Skin epidermis (tissue), 12 donors: ENCODE results near the gene HCFC2.
A peak's percentile ranks its signal among the peaks of the same experiment; 100 is the strongest.
"Not testable (repeated sequence)": the region's sequence is repeated elsewhere in the genome, so short reads cannot be mapped to it uniquely, and the experiment has no call there.

Experiments used
- H3K27ac ChIP-seq, 21 experiments: fragments of 200-600 bp; sonication (generic) in 11 of 21; one replicate each; pipeline ENCODE4 v1.5.0; 2020; ENCODE audit warnings: mild to moderate bottlenecking in 3 of 21, inconsistent platforms in 2 of 21, moderate library complexity in 2 of 21
- H3K4me3 ChIP-seq, 7 experiments: fragments of 200-600 bp; sonication (generic) in 2 of 7; one replicate each; pipeline ENCODE4 v1.5.0; 2020; ENCODE audit warnings: inconsistent platforms in 2 of 7, mild to moderate bottlenecking in 2 of 7, moderate library complexity in 1 of 7

HCFC2 gene

GRCh38 chr12:104064031-104064841 lies at the start of gene HCFC2:
Gene HCFC2 (plus strand): TSS chr12:104064531. CDS start chr12:104064561, 30 bp downstream.
- Histone ChIP-seq H3K4me3 (peak within 1 kb of the TSS; percentile 69 to 97 (median 93)), H3K27ac (peak within 1 kb of the TSS; percentile 65 to 96 (median 89))

DNA sequence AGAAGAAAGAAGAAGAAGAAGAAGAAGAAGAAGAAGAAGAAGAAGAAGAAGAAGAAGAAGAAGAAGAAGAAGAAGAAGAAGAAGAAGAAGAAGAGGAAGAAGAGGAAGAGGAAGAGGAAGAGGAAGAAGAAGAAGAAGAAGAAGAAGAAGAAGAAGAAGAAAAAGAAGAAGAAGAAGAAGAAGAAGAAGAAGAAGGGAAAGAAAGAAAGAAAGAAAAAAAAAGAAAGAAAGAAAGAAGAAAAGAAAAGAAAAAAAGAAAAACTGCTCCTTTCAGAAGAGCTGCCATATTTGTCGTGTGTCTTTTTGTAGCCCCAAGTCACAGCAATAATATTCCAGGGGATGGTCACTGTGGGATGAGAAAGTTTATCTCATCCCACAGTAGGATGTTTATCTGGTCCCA lies 42.5 kb upstream of the HCFC2 start:
- not testable (repeated sequence) for H3K4me3 ChIP-seq

GRCh38 chr12:104022786-104023185 lies 41.5 kb upstream of the HCFC2 start:
- no peak overlapping the region for H3K4me3 ChIP-seq
- H3K27ac ChIP-seq = no peak overlapping the region

More for the DNA sequence above, 42.5 kb upstream of the HCFC2 start:
- H3K27ac ChIP-seq = not testable (repeated sequence)

DNA sequence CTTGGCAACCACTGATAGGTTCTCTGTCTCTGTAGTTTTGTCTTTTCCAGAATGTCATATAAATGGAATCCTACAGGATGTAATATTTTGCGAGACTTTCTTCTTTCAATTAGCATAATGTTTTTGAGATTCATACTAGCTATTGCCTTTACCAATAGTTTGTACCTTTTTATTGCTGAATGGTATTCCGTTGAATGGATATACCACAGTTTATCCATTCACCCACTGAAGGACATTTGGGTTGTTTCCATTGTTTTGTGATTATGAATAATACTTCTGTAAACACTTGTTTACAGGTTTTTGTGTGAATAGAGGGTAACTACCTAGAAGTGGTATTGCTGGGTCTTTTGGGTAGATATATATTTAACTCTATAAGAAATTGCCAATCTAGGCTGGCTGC lies 40.6 kb upstream of the HCFC2 start:
- no peak overlapping the region for H3K27ac ChIP-seq
- H3K4me3 ChIP-seq = no peak overlapping the region

DNA sequence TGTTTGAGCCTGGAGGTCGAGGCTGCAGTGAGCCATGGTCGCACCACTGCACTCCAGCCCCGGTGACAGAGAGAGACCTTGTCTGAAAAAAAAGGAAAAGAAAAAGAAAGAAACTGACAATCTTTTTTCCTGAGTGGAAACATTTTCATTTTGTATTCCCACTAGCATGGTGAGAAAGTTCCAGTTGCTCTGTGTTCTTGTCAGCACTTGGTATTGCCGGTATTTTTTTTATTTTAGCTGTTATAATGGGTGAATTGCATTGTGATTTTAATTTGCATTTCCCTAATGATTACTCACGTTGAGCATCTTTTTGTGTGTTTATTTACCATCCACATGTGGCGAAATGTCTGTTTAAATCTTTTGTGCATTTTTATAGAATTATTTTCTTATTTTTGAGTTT lies 40.0 kb upstream of the HCFC2 start:
- H3K27ac ChIP-seq = no peak overlapping the region
- H3K4me3 ChIP-seq = no peak overlapping the region

- H3K4me3 ChIP-seq = no peak overlapping the region
- H3K27ac ChIP-seq = no peak overlapping the region
Measured at GRCh38 chr12:104025771-104026170, 38.6 kb upstream of the HCFC2 start.

DNA sequence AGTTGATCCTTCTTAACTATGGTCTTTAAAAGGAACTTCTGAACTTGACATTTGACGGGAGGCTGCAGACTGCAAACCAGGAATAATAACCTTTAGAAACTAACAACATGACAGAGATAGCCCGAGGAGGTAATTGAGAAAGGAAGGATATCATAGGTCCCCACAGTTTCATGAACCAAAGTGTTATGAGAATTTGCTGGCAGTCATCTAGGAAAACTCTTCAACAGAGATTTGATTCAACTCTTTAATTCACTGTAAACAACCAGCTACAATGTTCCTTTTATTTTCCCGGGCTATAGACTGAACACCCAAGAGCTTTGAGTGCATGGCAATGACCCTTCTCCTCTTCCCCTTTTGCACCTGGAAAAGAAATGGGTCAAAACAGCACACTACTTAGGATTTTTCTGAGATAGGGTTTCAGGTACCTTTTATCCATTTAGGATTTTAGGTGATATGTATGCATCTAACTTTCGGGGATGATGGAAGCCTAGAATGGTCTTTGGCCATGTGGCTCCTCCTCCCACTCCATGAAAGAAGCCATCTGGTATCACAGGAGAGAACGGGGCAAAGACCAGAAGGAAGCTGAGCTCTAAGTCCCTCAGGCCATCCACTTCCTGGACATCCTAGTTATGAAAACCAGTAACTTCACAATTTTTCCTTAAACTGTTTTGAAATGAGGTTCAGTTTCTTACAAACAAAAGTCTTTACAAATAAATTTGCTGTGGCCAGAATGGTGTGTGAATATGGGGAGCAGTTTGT lies 37.3 kb upstream of the HCFC2 start:
- no peak overlapping the region for H3K27ac ChIP-seq
- no peak overlapping the region for H3K4me3 ChIP-seq

- not testable (repeated sequence) for H3K27ac ChIP-seq, H3K4me3 ChIP-seq
Measured at GRCh38 chr12:104030596-104030995, 33.7 kb upstream of the HCFC2 start.

- H3K4me3 ChIP-seq, H3K27ac ChIP-seq: not testable (repeated sequence)
Measured at GRCh38 chr12:104036143-104036542, 28.2 kb upstream of the HCFC2 start.

DNA sequence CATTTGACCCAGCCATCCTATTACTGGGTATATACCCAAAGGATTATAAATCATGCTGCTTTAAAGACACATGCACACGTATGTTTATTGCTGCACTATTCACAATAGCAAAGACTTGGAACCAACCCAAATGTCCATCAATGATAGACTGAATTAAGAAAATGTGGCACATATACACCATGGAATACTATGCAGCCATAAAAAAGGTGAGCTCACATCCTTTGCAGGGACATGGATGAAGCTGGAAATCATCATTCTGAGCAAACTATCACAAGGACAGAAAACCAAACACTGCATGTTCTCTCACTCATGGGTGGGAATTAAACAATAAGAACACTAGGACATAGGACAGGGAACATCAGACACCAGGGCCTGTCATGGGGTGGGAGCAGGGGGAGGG lies 24.6 kb upstream of the HCFC2 start:
- not testable (repeated sequence) for H3K4me3 ChIP-seq, H3K27ac ChIP-seq

DNA sequence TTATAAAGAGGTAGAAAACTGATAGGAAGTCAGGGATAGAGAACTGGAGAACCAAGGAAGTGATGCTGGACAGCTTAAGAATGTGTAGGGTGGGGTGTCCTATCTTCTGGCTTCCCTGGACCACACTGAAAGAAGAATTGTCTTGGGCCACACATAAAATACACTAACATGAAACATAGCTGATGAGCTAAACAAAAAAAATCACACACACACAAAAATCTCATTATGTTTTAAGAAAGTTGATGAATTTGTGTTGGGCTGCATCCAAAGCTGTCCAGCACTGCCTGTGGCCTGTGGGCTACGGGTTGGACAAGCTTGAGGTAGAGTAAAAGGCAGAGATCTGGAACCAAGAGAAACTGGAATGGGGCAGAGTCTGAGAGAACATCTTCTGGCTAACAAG lies 21.8 kb upstream of the HCFC2 start:
- Histone ChIP-seq H3K27ac (no peak overlapping the region), H3K4me3 (no peak overlapping the region)

DNA sequence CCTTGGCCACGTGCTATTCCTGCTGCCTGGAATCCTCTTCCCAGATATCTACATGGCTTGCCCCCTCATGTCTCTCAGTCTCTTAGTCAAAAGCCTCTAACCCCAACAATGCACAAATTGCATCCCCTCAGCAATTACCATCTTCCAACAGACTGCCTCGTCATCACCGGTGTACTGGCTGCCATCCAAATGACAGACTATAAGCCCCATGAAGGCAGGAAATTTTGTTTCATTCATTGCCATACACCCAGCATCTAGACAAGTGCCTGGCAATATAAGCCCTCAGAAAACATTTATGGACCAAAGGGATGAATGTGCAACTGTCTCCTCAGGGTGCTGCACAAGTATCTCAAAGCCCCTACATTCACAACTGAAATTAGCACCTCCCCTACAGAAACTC lies 20.2 kb upstream of the HCFC2 start:
- Histone ChIP-seq H3K4me3 (no peak overlapping the region), H3K27ac (no peak overlapping the region)

- no peak overlapping the region for H3K27ac ChIP-seq
- H3K4me3 ChIP-seq = no peak overlapping the region
Measured at GRCh38 chr12:104046306-104046705, 18.0 kb upstream of the HCFC2 start.

GRCh38 chr12:104048162-104048561 lies 16.2 kb upstream of the HCFC2 start:
- Histone ChIP-seq H3K4me3 (no peak overlapping the region), H3K27ac (peak overlapping the region in 2 of 21 experiments; percentile 29 to 80)

DNA sequence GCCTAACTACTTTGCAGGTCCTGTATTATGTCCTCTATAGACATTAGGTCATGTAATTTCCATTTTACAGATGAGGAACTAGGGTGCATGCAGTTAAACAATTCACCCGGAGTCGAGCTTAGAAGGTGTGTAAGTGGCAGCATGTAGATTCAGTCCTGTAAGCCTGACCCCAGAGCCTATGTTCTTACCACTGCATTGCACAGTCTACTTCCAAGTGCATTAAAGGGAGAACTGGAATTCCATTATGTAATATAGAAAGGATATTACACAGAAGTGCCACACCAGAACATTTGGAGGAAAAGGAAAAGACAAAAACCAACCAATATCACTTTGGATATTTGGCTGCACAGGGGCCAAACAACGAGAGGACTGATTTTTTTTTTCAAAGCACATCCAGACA lies 15.5 kb upstream of the HCFC2 start:
- peak overlapping the region in 2 of 7 experiments; percentile 3 to 32 for H3K4me3 ChIP-seq
- peak overlapping the region in 6 of 21 experiments; percentile 29 to 80 (median 58) for H3K27ac ChIP-seq

DNA sequence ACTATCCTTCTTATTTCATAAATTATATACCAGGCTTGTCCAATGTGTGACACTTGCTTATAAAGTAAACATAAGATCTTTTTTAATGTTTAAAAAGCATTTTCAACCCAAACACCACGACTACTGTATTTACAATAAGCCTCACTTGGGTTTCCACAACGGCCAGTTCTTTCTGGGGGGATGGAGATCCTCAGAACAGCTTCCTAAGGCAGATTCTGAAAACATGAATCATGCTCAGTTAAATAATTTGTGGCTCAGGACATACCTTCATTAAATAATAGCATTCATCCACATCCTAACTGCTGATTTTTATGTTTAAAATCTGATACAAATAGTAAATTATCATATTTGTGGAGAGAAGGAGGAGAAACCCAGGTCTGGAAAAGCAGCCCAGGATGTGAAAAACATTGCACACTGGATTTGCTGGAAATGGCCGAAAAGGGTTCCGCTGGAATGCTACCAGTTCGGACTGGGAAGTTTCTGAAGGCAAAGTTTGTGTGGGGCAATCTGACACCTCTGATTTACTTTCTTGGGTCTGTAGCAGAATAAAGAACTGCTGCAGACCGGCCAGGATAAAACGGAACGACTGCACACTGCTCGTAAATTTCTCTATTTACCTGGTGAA lies 14.9 kb upstream of the HCFC2 start:
- peak overlapping the region in 15 of 21 experiments; percentile 6 to 80 (median 44) for H3K27ac ChIP-seq
- H3K4me3 ChIP-seq = peak overlapping the region; percentile 19 to 32 (median 27)

DNA sequence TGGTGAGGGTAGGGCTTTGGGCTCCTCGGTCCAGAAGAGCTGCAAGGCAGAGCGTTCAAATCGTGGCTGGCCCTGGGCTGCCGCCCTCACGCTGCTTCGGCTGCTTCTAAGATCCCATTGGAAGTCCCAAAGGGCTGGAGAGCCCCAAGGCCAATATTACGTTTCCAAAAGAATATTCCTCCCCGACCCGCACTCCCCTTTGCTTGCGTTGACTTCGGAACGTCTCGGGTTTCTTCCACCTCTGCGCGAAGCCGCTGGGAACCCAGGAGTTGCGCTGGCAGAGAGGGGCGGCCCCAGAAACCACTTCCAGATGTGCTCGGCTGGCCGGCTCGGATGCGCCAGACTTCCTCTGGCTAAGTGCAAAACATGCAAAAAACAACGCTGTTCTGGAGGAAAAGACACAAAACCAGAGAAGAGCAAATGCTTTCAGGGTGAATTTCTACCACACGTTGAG lies 14.4 kb upstream of the HCFC2 start, which contains the start of gene GLT8D2:
Gene GLT8D2, minus strand, starts transcription at position 285 of the 454 bp plus-strand sequence. CDS start 30,539 bp downstream, outside the sequence.
- Histone ChIP-seq H3K27ac (peak within 1 kb of the TSS in 15 of 21 experiments; percentile 6 to 80 (median 48)), H3K4me3 (peak within 1 kb of the TSS; percentile 19 to 32 (median 27))

- H3K27ac ChIP-seq = peak overlapping the region in 11 of 21 experiments; percentile 17 to 80 (median 48)
- H3K4me3 ChIP-seq = peak overlapping the region in 6 of 7 experiments; percentile 19 to 32 (median 26)
Measured at GRCh38 chr12:104050436-104050835, 13.9 kb upstream of the HCFC2 start.

GRCh38 chr12:104054681-104055346 lies 9.5 kb upstream of the HCFC2 start:
- Histone ChIP-seq H3K4me3 (no peak overlapping the region), H3K27ac (no peak overlapping the region)
